T47D (cell line): ENCODE measurements around the gene HTR1A.
A peak's percentile ranks its signal among the peaks of the same experiment; 100 is the strongest.

Source experiments
- DNase-seq, 2 experiments: peaks; one replicate each; pipeline versions ENCODE4 v3.0.0 to v3.0.0-alpha.2; 2011 to 2012; ENCODE audit warnings: low read depth in 1 of 2, low spot score in 1 of 2
- JUND ChIP-seq: IDR thresholded peaks from 2 replicates; pipeline ENCODE4 v1.6.1; 2012; ENCODE audit warnings: low read depth
- in situ Hi-C: cut with HindIII; loops from 2 replicates; pipeline ENCODE4 v1.10.0; 2016; ENCODE audit warnings: low sequenced_read_pairs, low pct_unique_long_range_greater_than_20kb

Gene HTR1A

DNA sequence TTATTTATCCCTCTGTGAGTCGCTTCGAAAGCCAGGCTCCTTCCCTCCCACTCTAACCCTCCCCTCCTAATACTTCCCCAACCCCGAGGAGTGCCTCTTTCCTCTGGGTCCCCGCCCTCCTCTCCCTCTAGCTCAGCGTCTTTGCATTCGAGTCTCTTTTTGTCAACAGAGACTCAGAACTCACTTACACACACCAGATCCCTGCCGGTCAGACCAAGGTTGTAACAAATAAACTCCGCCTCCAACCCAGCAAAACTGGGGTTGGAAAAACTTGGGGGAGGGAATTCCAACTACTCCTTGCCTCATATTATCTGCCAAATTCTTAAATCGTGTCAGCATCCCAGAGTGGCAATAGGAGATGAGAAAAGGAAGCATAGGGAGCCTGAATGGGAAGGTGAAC, at the start of gene HTR1A:
HTR1A (minus strand) TSS at position 167 of the 400 bp plus-strand sequence. CDS start 726 bp downstream, outside the sequence.
- in situ Hi-C loops, result no loop called here
- TF ChIP-seq JUND, result no peak
- no peak for DNase-seq

- TF ChIP-seq JUND, result no peak
- in situ Hi-C loops, result no loop called here
- no peak for DNase-seq
These were observed 41.7 kb upstream of the HTR1A start for GRCh38 chr5:64003966-64004365.

DNA sequence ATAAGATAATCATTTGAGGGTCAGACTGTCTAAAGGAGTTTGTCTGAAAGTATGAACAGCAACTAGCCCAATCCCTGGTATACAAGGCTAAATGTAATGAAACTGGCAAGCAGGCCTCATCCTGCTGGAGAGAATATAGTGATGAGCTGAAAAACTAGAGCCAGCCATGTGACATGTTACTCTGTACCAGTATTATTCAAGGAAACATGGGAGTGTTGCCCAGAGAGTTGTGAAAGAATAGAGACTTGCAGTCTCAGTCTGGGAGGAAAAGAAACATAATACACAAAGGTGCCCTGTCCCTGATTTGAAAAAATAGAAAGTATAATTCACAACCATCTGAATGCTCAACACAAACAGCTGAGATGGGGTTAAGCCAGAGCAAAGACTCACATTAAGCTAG, 37.9 kb upstream of the HTR1A start:
- DNase-seq, result no peak
- no peak for TF ChIP-seq JUND
- in situ Hi-C loops, result no loop called here

GRCh38 chr5:63987053-63987452, 24.8 kb upstream of the HTR1A start:
- no peak for DNase-seq
- in situ Hi-C loops, result no loop called here
- no peak for TF ChIP-seq JUND

DNA sequence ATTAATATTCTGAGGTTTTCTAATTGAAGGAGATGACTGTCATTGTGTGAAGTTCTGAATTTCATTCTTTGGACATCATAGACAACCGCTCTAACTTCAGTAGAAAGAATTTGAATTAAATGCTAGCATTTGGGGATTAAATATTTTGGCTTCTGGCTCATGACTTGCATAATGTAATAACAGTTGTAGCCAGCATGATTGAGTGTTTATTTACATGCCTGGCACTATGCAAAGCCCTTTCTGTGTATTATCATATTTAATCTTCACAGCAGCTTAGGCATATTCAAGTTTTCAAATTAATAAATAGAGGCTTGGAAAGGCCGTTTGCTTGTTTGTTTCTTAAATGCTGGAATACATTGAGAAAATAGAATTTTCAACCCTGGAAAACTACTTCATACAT, 19.6 kb upstream of the HTR1A start:
- in situ Hi-C loops, result no loop called here
- TF ChIP-seq JUND, result no peak
- no peak for DNase-seq

GRCh38 chr5:63963926-63964325, 1.7 kb upstream of the HTR1A start:
- DNase-seq, result peak in 1 of 2 experiments; percentile 26
- TF ChIP-seq JUND, result no peak
- in situ Hi-C loops, result no loop called here

GRCh38 chr5:63963080-63963735, 963 bp upstream of the HTR1A start:
- in situ Hi-C loops, result no loop called here
- DNase-seq, result peak; percentile 69 to 89
- no peak for TF ChIP-seq JUND

DNA sequence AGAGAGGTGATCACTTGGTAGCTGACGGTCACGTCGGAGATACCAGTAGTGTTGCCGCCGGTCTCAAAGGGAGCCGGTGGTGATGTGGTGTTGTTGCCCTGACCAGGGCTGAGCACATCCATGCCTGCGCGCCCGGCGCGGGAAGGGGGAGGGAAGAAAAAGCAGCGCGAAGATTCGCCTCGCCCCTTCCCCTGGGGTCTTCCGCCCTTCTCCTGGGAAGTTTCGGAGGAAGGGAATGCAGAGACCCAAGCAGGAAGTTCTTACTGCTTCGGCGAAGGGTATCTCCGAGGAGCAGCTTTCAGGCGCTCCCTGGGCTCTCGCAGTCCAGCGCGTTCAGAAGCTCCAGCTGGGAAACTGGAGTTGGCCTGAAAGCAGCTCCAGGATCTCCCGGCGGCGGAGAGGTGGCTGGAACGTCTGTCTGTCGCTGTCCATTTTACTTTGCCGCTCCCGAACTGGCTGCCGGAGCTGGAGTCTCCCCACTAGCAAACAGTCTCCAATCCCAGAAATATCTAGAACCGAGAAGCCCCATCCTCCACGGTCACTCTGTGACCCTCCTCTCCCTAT, 565 bp downstream of the HTR1A start:
- TF ChIP-seq JUND, result no peak
- DNase-seq, result peak; percentile 9 to 51
- in situ Hi-C loops, result no loop called here

GRCh38 chr5:63961125-63961597, 1.1 kb downstream of the HTR1A start:
- no peak for DNase-seq
- TF ChIP-seq JUND, result no peak
- in situ Hi-C loops, result no loop called here

DNA sequence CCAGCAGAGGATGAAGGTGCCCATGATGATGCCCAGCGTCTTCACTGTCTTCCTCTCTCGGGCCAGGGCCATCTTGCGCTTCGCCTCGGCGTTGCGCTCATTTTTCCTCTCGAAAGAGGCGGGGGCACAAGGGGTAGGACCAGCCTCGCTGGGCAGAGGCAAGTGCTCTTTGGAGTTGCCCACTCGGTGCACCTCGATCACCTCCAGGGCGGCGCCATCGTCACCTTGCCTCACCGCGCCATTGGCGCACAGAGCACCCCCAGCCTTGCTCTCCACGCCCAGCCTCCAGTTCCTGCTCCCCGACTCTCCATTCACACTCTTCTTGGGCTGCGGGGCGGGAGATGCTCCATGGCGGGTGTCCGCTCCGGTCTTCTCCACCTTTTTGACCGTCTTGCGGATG, 1.6 kb downstream of the HTR1A start:
- TF ChIP-seq JUND, result no peak
- in situ Hi-C loops, result no loop called here
- DNase-seq, result no peak

GRCh38 chr5:63959177-63959982, 2.9 kb downstream of the HTR1A start:
- in situ Hi-C loops, result no loop called here
- DNase-seq, result peak; percentile 65 to 87
- no peak for TF ChIP-seq JUND

DNA sequence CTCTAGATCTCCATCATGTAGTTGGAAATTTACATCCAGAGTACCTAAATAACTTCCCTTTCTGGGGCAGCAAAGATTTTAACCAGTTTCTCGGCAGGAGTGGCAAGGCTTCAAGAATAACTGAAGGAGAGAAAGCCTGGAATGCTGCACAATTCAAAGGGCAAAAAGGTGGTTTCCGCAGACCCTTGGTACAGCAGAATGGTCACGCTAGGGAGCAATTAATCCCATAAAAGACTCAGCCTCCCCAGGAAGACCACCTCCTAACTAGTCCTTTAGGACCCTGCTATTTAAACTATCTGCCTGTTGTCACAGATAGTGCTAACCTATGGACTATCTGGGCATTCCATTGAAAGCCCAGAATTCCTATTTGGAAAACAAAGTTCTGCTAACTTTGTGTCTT, 3.6 kb downstream of the HTR1A start:
- no peak for DNase-seq
- in situ Hi-C loops, result no loop called here
- no peak for TF ChIP-seq JUND

DNA sequence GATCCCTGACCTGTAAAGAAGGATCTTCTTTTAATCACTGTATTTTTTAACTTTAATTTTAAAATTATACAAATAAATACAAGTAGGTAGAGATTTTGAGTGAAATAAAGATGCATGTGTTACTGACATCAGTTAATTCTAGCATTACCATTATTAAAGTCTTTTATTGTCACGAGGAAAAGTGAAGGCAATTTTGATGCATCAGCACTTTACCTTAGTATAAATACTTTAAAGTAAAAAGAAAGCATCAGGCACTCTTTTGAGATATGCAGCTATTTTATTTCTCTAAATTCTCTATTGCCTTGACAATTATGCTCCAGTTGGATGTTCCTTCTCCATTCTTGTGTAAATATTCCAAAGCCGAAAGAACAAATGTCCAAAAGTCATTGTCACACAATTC, 4.6 kb downstream of the HTR1A start:
- no peak for TF ChIP-seq JUND
- in situ Hi-C loops, result no loop called here
- DNase-seq, result no peak
